Endothelial cell of umbilical vein (primary cell): ENCODE measurements around the gene RAB6B. TPM values are rescaled to one million over a fixed set of nuclear protein-coding genes. Genes with fewer than 3 reads are reported as not detected.

Experiments
- BruUV-seq: library from RNA; stranded (reverse); fragments of 400-500 nt; replicated peaks from 2 replicates; lab custom pipeline; 2021; lab: Mats Ljungman, UMichigan
- CTCF ChIA-PET: fragments of 300-600, 350-600 bp; sonication (Branson Sonifier 250); formaldehyde crosslinking; loops from one replicate; lab custom pipeline; 2021; ENCODE audit warnings: antibody characterized with exemption, inconsistent platforms; lab: Charles Lee
- POLR2A ChIA-PET: fragments of 300-600, 350-600 bp; sonication (Branson Sonifier 250); formaldehyde crosslinking; loops from one replicate; lab custom pipeline; 2021; ENCODE audit warnings: antibody characterized with exemption, inconsistent platforms; lab: Charles Lee
- DNase-seq: peaks from one replicate; pipeline ENCODE4 v3.0.0-alpha.2; 2011; ENCODE audit warnings: low read depth, low spot score
- FAIRE-seq: peaks from 2 replicates; lab custom pipeline; 2011; peaks lifted over from hg19 to GRCh38; lab: Jason Lieb, UNC
- H2AFZ ChIP-seq: 2 replicates; pipeline ENCODE4 v1.6.0; 2012; ENCODE audit warnings: low read depth, low read length, control low read depth, inconsistent platforms
- H3K27ac ChIP-seq: 2 replicates; pipeline ENCODE4 v1.5.1; 2011; ENCODE audit warnings: low read depth, mild to moderate bottlenecking, control low read depth, low read length, moderate library complexity; ENCODE audit not compliant: insufficient read depth
- H3K27me3 ChIP-seq, 2 experiments: 2 replicates each; pipeline versions ENCODE4 v1.6.0 to v1.6.1; 2011; ENCODE audit warnings: low read length in 2 of 2, mixed read lengths in 1 of 2; ENCODE audit not compliant: control insufficient read depth in 2 of 2, insufficient read depth in 2 of 2
- H3K36me3 ChIP-seq, 2 experiments: 2 replicates in 1 of 2; 3 replicates in 1 of 2; pipeline ENCODE4 v1.5.1; 2011; ENCODE audit warnings: low read length in 2 of 2, mild to moderate bottlenecking in 1 of 2, moderate library complexity in 1 of 2; ENCODE audit not compliant: control insufficient read depth in 2 of 2, insufficient read depth in 2 of 2; ENCODE audit errors: extremely low read depth in 1 of 2
- H3K4me1 ChIP-seq: 3 replicates; pipeline ENCODE4 v1.5.1; 2011; ENCODE audit warnings: mild to moderate bottlenecking, low read length; ENCODE audit not compliant: control insufficient read depth, insufficient read depth; ENCODE audit errors: extremely low read depth
- H3K4me2 ChIP-seq: 2 replicates; pipeline ENCODE4 v1.6.1; 2011; ENCODE audit warnings: low read length, control low read depth, mixed read lengths; ENCODE audit not compliant: insufficient read depth
- H3K4me3 ChIP-seq, 3 experiments: fragments of 200-600 bp in 1 of 3; sonication (generic), shearing (Covaris generic) in 1 of 3; replicated peaks in 1 of 3; 2 replicates each; pipeline ENCODE4 v1.5.1; 2011 to 2016; ENCODE audit warnings: control low read depth in 3 of 3, low read length in 3 of 3, mild to moderate bottlenecking in 2 of 3, inconsistent platforms in 1 of 3, low read depth in 1 of 3, moderate library complexity in 1 of 3; ENCODE audit not compliant: insufficient read depth in 1 of 3
- H3K79me2 ChIP-seq: 2 replicates; pipeline ENCODE4 v1.6.0; 2012; ENCODE audit warnings: low read length, inconsistent platforms; ENCODE audit not compliant: control insufficient read depth, insufficient read depth
- H3K9ac ChIP-seq: replicated peaks from 2 replicates; pipeline ENCODE3; 2011; ENCODE audit warnings: low read length, control low read depth; ENCODE audit not compliant: insufficient read depth; ENCODE audit errors: extremely low read depth
- H3K9me1 ChIP-seq: replicated peaks from 3 replicates; pipeline ENCODE4 v1.6.0; 2011; ENCODE audit warnings: mild to moderate bottlenecking, low read length; ENCODE audit not compliant: control insufficient read depth, insufficient read depth; ENCODE audit errors: extremely low read depth
- H3K9me3 ChIP-seq: replicated peaks from 2 replicates; pipeline ENCODE4 v1.5.1; 2012; ENCODE audit warnings: low read length, inconsistent platforms; ENCODE audit not compliant: control insufficient read depth, insufficient read depth
- H4K20me1 ChIP-seq: replicated peaks from 2 replicates; pipeline ENCODE3; 2011; ENCODE audit warnings: mild to moderate bottlenecking, low read length; ENCODE audit not compliant: control insufficient read depth, insufficient read depth; ENCODE audit errors: extremely low read depth
- CTCF ChIP-seq, 2 donors: IDR thresholded peaks; 1 replicate in 1 of 2; 2 replicates in 1 of 2; pipeline ENCODE4 v1.5.1; 2011; ENCODE audit warnings: low read length in 2 of 2, mild to moderate bottlenecking in 2 of 2, moderate library complexity in 2 of 2, control low read depth in 1 of 2, inconsistent platforms in 1 of 2, low read depth in 1 of 2; ENCODE audit not compliant: insufficient read depth in 1 of 2; ENCODE audit errors: extremely low read depth in 1 of 2
- EZH2 ChIP-seq: IDR thresholded peaks from 2 replicates; pipeline ENCODE4 v1.6.1; 2012; ENCODE audit warnings: borderline replicate concordance, low read depth, mild to moderate bottlenecking, moderate library complexity, low read length, inconsistent platforms; ENCODE audit not compliant: severe bottlenecking
- FOS ChIP-seq: IDR thresholded peaks from 2 replicates; pipeline ENCODE4 v1.6.1; 2011; ENCODE audit warnings: mild to moderate bottlenecking, low read length, moderate library complexity, borderline replicate concordance; ENCODE audit not compliant: insufficient read depth
- GATA2 ChIP-seq: IDR thresholded peaks from 2 replicates; pipeline ENCODE4 v1.7.0; 2011; ENCODE audit warnings: low read depth, mild to moderate bottlenecking, moderate library complexity, mixed read lengths, low read length; ENCODE audit not compliant: insufficient read length, insufficient read depth
- JUN ChIP-seq: IDR thresholded peaks from 2 replicates; pipeline ENCODE4 v1.6.1; 2011; ENCODE audit warnings: borderline replicate concordance, low read depth; ENCODE audit not compliant: insufficient read length, insufficient read depth
- MYC ChIP-seq: IDR thresholded peaks from one replicate; pipeline ENCODE4 v1.6.1; 2011; ENCODE audit warnings: mild to moderate bottlenecking, low read depth, low read length
- POLR2A ChIP-seq: IDR thresholded peaks from 2 replicates; pipeline ENCODE4 v1.6.1; 2012; ENCODE audit warnings: low read depth, mild to moderate bottlenecking, control low read depth, low read length
- POLR2AphosphoS5 ChIP-seq: IDR thresholded peaks from 2 replicates; pipeline ENCODE4 v1.6.1; 2012; ENCODE audit warnings: low read depth, mild to moderate bottlenecking, control low read depth, low read length, moderate library complexity; ENCODE audit not compliant: insufficient read depth
- dilution Hi-C: fragments of 300-500 bp; cut with MboI; formaldehyde crosslinking; loops from one replicate; pipeline ENCODE4 v1.15.0; 2019; ENCODE audit warnings: low sequenced_read_pairs; ENCODE audit not compliant: extremely low pct_ligation_motif_present
- intact Hi-C: fragments of 100-400 bp; cut with micrococcal nuclease; formaldehyde crosslinking; loops from one replicate; pipeline ENCODE4 v1.10.0; 2022
- polyA plus RNA-seq, 4 experiments: library from polyadenylated mRNA; depleted of rRNA in 3 of 4; stranded (reverse) in 3 of 4; unstranded in 1 of 4; fragments of >200 nt; gene quantifications; 2 replicates each; pipeline versions ENCODE4 v1.2.1 to v1.2.3, GENCODE V29; 2011 to 2012; ENCODE audit warnings: missing spikeins in 1 of 4
- total RNA-seq: library from RNA; stranded (reverse); gene quantifications from 2 replicates; pipeline ENCODE4 v1.2.3, GENCODE V29; 2021
- TF ChIP-seq, protein P1 (sequence below): IDR thresholded peaks from 2 replicates; pipeline ENCODE4 v1.6.1; 2011; ENCODE audit not compliant: insufficient read depth, insufficient read length

Gene RAB6B
- total and polyA plus RNA-seq, 2 donors (not counting 3 experiments of a cell fraction or from before 2014, with no cell fraction given): 1.7 to 6.7 TPM

GRCh38 chr3:133924041-133924440 lies 28.4 kb upstream of the RAB6B start:
- Histone ChIP-seq H3K9me1 (no peaks in the 10 kb centered on the region), H3K27me3 (peaks cover 0 to 2% of the 10 kb centered on the region in 2 experiments), H4K20me1 (no peaks in the 10 kb centered on the region), H3K27ac (no peak overlapping the region), H3K4me3 (no peak overlapping the region), H3K4me1 (peaks cover 7% of the 10 kb centered on the region), H3K79me2 (no peaks in the 10 kb centered on the region), H3K9me3 (no peaks in the 10 kb centered on the region), H2AFZ (no peak overlapping the region), H3K9ac (no peak overlapping the region), H3K36me3 (no peaks in the 10 kb centered on the region), H3K4me2 (no peak overlapping the region)
- DNase-seq (no peak), FAIRE-seq (no peak)
- BruUV-seq: no TSS peak
- dilution Hi-C loops (no loop called here), intact Hi-C loops (no loop called here)
- POLR2A ChIA-PET: no interaction called here
- TF ChIP-seq FOS (no peak), POLR2A (no peak), POLR2AphosphoS5 (no peak), JUN (no peak), MYC (no peak), CTCF (IDR thresholded peaks at IDR 0.05; ENCODE audit: extremely low read depth in 1 of 2, insufficient read depth in 1 of 2, low read depth in 1 of 2, low read length in 2 of 2) (no peak), EZH2 (no peak), GATA2 (no peak)
- TF ChIP-seq, protein P1, sequence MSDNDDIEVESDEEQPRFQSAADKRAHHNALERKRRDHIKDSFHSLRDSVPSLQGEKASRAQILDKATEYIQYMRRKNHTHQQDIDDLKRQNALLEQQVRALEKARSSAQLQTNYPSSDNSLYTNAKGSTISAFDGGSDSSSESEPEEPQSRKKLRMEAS: no peak
- CTCF ChIA-PET: interaction anchor here (1.2 kb wide), 1 partner anchor 13 kb away, joined by 3 read pairs; no protein-coding TSS in a partner anchor
